Progenitor cell of endocrine pancreas (in vitro differentiated cells): Measurements from ENCODE around the gene LSM2. TPM values are rescaled to one million over a fixed set of nuclear protein-coding genes. Genes with fewer than 3 reads are reported as not detected.
"Not testable (repeated sequence)": the region's sequence is repeated elsewhere in the genome, so short reads cannot be mapped to it uniquely, and the experiment has no call there.

Experiments used
- DNase-seq: peaks from one replicate; pipeline ENCODE4 v3.0.0; 2021; ENCODE audit warnings: low spot score; ENCODE audit not compliant: unreplicated experiment
- H3K27ac Mint-ChIP-seq: 2 replicates; pipeline ENCODE4 v1.8.0; 2021; ENCODE audit warnings: mild to moderate bottlenecking, moderate library complexity, mixed read lengths
- H3K27me3 Mint-ChIP-seq: 2 replicates; pipeline ENCODE4 v1.8.0; 2021; ENCODE audit warnings: mixed read lengths
- H3K36me3 Mint-ChIP-seq: 2 replicates; pipeline ENCODE4 v1.8.0; 2022; ENCODE audit warnings: mixed read lengths; ENCODE audit not compliant: insufficient read depth
- H3K4me1 Mint-ChIP-seq: 2 replicates; pipeline ENCODE4 v1.8.0; 2021; ENCODE audit warnings: low read depth, mixed read lengths
- H3K4me3 Mint-ChIP-seq: 2 replicates; pipeline ENCODE4 v1.8.0; 2021; ENCODE audit warnings: low read depth, mild to moderate bottlenecking, moderate library complexity, mixed read lengths
- H3K9me3 Mint-ChIP-seq: 2 replicates; pipeline ENCODE4 v1.8.0; 2021; ENCODE audit warnings: low read depth, mixed read lengths
- total RNA-seq: library from RNA; stranded (reverse); gene quantifications from 2 replicates; pipeline ENCODE4 v1.2.1, GENCODE V29; 2021
- TF ChIP-seq, protein P1 (sequence below): fragments of 200-600 bp; sonication (generic); IDR thresholded peaks from one replicate; pipeline ENCODE4 v1.5.0; 2021; ENCODE audit warnings: antibody characterized with exemption, mild to moderate bottlenecking; ENCODE audit not compliant: unreplicated experiment

LSM2 gene
- total RNA-seq, 1 donor from 2014 or later: 80.4 TPM

DNA sequence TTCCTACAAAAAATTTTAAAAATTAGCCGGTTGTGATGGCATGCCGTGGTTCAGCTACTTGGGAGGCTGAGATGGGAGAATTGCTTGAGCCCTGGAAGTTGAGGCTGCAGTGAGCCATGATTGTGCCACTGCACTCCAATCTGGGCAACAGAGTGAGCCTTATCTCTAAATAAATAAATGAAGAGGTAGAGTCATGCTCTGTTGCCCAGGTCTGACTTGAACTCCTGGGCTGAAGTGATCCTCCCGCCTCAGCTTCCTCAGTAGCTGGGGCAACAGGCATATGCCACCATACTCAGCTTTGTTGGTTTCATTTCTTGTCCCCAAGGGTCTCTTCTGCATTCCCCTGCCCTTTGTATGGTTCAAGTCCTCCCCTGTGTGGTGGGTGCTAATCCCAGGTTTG is 37.7 kb upstream of the LSM2 start:
- H3K27me3 Mint-ChIP-seq: no peaks in the 10 kb centered on the region
- no peaks in the 10 kb centered on the region for H3K4me1 Mint-ChIP-seq
- peaks cover 13% of the 10 kb centered on the region for H3K36me3 Mint-ChIP-seq
- H3K4me3 Mint-ChIP-seq: no peak overlapping the region
- DNase-seq: no peak
- TF ChIP-seq, protein P1, sequence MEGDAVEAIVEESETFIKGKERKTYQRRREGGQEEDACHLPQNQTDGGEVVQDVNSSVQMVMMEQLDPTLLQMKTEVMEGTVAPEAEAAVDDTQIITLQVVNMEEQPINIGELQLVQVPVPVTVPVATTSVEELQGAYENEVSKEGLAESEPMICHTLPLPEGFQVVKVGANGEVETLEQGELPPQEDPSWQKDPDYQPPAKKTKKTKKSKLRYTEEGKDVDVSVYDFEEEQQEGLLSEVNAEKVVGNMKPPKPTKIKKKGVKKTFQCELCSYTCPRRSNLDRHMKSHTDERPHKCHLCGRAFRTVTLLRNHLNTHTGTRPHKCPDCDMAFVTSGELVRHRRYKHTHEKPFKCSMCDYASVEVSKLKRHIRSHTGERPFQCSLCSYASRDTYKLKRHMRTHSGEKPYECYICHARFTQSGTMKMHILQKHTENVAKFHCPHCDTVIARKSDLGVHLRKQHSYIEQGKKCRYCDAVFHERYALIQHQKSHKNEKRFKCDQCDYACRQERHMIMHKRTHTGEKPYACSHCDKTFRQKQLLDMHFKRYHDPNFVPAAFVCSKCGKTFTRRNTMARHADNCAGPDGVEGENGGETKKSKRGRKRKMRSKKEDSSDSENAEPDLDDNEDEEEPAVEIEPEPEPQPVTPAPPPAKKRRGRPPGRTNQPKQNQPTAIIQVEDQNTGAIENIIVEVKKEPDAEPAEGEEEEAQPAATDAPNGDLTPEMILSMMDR: no peak
- no peaks in the 10 kb centered on the region for H3K9me3 Mint-ChIP-seq
- H3K27ac Mint-ChIP-seq: no peak overlapping the region

DNA sequence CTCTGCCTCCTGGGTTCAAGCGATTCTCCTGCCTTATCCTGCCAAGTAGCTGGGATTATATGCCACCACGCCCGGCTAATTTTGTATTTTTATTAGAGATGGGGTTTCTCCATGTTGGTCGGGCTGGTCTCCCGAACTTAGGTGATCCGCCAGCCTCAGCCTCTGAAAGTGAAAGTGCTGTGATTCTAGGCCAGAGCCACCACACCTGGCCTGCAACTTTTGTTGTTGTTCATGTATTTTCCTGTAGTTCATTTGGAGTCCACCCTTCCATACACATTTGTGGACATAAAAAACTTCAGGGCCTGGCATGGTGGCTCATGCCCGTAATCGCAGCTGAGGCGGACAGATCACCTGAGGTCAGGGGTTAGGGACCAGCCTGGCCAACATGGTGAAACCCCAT is 35.3 kb upstream of the LSM2 start:
- Mint-ChIP-seq H3K27ac (no peak overlapping the region), H3K9me3 (no peaks in the 10 kb centered on the region), H3K4me3 (no peak overlapping the region), H3K27me3 (no peaks in the 10 kb centered on the region), H3K4me1 (peaks cover 10% of the 10 kb centered on the region), H3K36me3 (peaks cover 24% of the 10 kb centered on the region)
- DNase-seq: no peak
- TF ChIP-seq, protein P1: no peak

GRCh38 chr6:31839779-31840126 is 33.0 kb upstream of the LSM2 start:
- H3K4me3 Mint-ChIP-seq, H3K27me3 Mint-ChIP-seq, DNase-seq, H3K9me3 Mint-ChIP-seq: not testable (repeated sequence)
- Mint-ChIP-seq H3K36me3 (peaks cover 35% of the 10 kb centered on the region), H3K4me1 (peaks cover 28% of the 10 kb centered on the region), H3K27ac (peak overlapping the region; percentile 24)

GRCh38 chr6:31838968-31839367 is 32.2 kb upstream of the LSM2 start:
- Mint-ChIP-seq H3K9me3 (no peaks in the 10 kb centered on the region), H3K4me1 (peaks cover 31% of the 10 kb centered on the region), H3K27me3 (no peaks in the 10 kb centered on the region), H3K36me3 (peaks cover 35% of the 10 kb centered on the region), H3K4me3 (no peak overlapping the region), H3K27ac (peak overlapping the region; percentile 64)
- DNase-seq: no peak
- TF ChIP-seq, protein P1: no peak

GRCh38 chr6:31838114-31838553 is 31.4 kb upstream of the LSM2 start:
- Mint-ChIP-seq H3K36me3 (peaks cover 35% of the 10 kb centered on the region), H3K4me3 (peak overlapping the region; percentile 99), H3K4me1 (peaks cover 31% of the 10 kb centered on the region)
- not testable (repeated sequence) for H3K27ac Mint-ChIP-seq, H3K27me3 Mint-ChIP-seq, DNase-seq, H3K9me3 Mint-ChIP-seq

DNA sequence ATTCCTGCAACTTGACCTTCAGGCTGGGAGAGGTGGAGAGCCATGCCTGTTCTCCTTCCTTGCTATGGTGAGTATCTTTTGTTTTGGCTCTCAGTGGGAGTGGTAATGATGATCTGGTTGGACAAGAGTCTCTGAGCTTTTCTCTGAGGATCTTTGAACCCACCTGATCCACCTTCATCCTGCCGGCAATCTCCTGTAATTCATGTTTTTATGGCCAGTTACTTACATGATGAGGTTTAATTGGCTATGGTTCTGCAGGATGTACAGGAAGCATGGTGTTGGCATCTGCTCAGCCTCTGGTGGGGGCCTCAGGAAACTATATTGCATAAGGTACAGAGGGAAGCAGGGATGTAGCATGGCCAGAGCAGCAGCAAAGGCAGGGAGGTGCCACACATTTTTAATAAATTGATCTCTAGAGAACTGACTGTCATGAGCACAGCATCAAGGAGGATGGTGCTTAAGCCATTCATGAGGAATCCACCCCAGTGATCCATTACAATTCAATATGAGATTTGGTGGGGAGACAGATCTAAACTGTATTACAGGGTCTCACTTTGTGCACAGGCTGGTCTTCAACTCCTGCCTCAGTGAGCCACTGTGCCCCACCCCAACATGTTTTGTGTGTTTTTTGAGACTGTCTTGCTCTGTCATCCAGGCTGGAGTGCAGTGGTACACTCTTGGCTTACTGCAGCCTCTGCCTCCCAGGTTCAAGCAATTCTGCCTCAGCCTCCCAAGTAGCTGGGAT is 30.8 kb upstream of the LSM2 start:
- H3K27ac Mint-ChIP-seq: peak overlapping the region; percentile 100

More for the DNA sequence above, 30.8 kb upstream of the LSM2 start:
- Mint-ChIP-seq H3K9me3 (no peaks in the 10 kb centered on the region), H3K27me3 (no peaks in the 10 kb centered on the region), H3K36me3 (peaks cover 35% of the 10 kb centered on the region), H3K4me1 (peaks cover 31% of the 10 kb centered on the region), H3K4me3 (peak overlapping the region; percentile 99)
- TF ChIP-seq, protein P1: no peak
- no peak for DNase-seq
